Superior temporal gyrus (tissue), 1 donor: ENCODE results near the gene IDH2.

Experiments used
- DNase-seq: peaks from one replicate; pipeline ENCODE4 v3.0.0-alpha.2; 2016; ENCODE audit errors: extremely low spot score

The IDH2 gene

DNA sequence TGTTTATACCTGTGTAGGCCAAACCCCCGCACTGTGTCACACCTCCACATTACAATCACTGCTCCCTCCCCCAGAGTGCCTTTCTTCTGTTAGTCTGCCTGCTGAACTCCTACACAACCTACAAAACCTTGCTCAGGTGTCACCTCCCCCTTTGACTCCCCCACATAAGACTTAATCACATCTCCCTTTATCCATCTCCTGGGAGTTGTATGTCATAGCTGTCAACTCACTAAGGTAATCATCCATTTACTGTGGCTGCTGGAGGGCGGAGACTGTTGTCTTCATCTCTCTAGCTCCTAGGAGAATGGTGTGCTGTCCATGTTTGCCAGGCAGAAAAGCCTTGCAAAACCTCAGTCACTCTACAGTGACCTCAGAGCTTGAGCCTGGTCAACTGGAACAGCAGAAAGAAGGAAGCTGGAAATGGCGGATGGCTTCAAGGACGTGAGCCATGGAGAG lies 57.3 kb downstream of the IDH2 start:
- no peak for DNase-seq

DNA sequence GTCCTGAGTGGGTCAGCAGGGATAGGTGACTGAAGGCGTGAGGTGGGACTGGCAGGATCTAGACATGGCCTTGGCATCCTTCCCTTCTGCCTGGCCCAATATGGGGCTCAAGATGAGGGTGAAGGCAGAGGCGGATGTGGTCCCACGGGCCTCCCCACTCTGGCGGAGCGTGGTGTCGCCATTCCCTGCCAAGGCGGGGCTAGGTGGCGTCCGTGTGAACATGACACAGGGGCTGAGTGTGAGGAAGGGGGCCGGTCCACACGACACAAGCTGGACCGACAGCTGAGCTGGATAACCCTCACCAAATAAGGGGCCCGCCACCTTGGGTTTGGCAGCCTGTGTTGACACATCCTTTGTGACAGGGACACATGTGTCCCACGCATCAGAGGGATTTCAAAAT lies 58.1 kb downstream of the IDH2 start:
- DNase-seq = no peak

GRCh38 chr15:90043530-90044010 lies 58.7 kb downstream of the IDH2 start:
- DNase-seq = no peak

- DNase-seq = no peak
Observed at GRCh38 chr15:90042766-90043529, 59.3 kb downstream of the IDH2 start.

DNA sequence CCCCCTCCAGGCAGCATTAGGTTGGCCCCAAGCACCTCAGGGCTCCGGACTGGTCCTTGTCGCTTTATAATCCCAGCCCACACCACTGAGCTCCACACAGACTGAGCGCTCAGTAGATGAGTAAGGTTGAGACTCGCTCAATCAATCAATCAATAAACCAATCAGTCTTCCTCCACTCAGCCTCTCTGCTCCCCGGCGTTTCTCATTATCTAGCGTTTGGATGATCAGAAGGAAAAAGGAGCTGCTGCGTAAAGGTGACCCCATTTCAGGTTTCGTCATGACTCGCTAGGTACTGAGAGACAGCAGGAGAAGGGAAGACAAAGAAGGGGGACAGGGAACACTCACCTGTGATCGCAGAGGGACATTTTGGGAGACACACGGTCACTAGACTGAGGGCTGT lies 59.9 kb downstream of the IDH2 start:
- DNase-seq = no peak

- DNase-seq = no peak
Observed at GRCh38 chr15:90040618-90041017, 61.6 kb downstream of the IDH2 start.

DNA sequence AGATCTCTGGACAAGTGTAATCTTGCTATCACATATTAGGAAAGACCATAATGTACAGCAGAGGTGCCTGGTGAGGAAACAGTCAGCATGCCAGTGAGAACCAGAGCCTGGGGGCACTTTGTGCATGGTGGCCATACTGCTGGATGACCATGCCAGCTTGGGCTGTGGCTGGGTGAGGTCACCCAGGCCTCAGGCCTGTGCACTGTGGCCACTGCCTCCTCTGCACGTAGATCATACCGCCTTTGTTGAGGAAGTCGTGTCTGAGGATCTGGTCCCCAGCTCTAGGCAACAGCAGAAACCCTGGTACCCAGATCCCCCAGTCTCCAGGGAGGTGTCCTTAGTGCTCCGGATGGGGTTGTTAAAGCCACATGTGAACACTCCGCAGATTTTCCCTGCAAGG lies 62.3 kb downstream of the IDH2 start:
- no peak for DNase-seq

- DNase-seq = no peak
Observed at GRCh38 chr15:90038632-90039095, 63.6 kb downstream of the IDH2 start.

DNA sequence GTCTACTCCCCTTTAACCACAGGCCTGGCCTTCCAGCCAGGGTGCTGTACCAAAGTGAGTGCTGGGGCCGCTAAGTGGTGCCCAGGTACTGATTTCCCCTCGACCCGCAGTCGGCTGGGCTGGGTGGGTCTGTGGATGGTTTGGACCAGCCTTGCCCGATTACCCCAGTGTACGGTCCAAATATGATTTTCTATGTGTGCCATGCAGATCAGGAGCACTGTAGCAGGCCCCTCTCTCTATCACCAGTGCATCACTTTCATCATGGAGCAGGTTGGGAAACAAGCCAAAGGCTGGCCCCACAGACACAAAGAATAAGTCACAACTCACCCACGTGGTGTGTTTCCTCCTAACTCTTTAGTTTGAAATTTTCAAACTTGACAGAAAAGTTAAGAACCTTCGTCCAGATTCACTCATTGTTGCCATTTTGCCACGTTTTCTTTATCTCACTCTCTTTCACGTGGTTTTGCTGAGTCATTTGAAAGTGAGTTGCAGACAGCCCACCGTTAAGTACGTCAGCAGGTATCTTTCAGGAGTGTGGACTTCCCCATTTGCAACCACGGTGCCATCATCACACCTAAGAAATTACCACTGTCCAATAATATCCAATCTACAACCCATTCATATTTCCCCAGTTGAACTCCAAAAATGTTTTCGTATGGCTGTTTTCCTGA lies 64.2 kb downstream of the IDH2 start:
- DNase-seq = no peak

DNA sequence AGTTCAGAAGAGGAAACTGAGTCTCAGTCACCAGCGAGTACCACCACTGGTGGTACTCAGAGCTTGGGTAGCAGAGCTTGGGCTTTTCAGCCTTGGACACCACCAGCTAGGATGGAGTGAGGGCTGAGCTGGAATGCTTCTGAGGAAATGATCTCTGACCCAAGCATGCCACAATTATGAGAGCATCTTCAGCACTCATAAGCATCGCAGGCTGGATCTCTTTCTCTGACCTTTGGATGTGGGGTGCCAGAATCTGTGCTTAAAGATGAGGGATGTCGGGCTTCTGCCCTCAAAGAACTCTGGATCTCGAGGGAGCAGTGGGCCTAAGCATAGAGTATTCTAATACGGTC lies 64.8 kb downstream of the IDH2 start:
- no peak for DNase-seq

DNA sequence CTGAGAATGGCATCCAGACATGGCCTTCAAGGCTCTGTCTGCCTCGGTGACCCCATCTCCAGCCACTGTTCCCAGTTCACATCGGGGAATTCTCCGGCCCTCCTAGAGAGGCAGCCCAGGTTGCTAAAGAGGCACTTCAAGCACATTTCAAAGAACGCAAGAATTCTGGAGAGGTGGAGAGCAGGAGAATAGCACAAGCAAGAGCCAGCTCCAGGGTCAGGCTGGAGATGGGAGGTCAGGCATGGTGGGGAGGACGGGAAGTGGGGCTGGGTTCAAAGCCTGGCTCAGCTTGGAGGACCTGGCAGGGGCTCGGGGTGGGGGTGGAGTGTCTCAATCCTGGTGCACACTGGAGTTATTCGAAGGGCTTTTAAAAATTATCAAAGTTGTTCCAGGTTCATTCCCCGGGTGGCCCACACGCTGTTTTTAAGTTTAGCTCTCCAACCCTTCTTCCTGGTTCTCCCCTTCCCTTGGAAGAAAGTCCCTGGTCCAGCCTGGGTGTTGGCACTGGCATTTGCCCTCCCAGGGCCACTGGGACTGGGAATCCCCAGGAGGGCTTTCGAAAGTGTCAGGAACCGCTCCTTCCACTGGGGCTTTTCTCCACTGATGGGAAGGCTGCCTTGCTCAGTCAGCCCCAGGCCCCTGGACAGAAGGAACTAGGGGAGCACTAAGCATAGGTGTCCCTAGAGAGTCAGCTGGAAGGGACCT lies 65.3 kb downstream of the IDH2 start:
- no peak for DNase-seq

GRCh38 chr15:90036343-90036742 lies 65.9 kb downstream of the IDH2 start:
- DNase-seq = no peak

- DNase-seq = no peak
Observed at GRCh38 chr15:90035840-90036230, 66.4 kb downstream of the IDH2 start.

DNA sequence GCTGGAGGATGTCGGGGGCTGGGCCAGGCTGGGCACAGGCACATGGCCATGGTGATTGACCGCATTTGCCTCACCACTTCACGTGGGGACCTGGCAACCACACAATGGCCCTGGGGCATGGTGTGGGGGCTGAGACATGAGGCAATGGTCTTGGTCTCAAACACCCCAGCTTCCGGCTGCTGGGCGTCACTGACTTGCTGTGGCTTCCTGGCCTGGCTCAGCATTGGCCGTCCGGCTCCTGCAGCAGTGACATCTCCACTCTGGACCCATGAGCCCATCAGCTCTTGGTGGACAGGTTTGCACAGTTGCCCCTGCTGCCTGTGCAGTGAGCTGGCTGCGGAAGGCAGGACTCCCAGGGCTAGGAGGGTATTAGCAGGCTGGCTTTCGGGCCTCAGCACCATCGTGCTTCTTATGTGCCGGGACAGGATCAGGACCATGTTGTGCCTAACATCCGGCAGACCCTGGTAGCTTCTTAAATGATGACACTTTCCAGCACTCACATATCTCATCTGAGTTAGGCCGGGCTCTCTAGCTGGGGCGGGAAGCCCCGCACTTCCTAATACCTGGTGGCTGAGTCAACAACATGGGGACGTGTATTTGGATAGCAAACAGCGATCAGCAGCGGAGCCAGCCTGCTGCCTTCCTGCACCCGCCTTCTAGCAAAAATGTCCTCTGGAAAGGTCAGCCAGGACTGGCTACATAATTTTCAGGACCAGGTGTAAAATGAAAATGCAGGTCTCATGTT lies 67.0 kb downstream of the IDH2 start:
- no peak for DNase-seq

DNA sequence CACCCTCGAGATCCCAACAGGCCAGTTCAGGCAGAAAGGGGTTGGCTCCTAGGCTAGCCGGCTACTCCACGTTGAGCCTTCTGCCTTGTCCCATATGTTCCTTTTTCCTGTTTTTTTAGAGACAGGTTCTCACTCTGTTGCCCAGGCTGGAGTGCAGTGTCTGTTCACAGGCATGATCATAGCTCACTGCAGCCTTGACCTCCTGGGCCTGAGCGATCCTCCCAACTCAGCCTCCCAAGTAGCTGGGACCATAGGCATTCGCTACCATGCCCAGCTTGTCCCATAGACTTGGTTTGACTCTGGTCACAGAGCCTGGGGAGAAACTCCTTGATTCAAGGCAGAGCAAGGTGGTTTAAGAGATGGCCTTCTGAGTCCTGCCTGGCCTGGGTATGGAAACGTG lies 68.8 kb downstream of the IDH2 start:
- no peak for DNase-seq
